CD4-positive, alpha-beta T cell (primary cell): ENCODE measurements around the gene RALGPS1. TPM values are rescaled to one million over a fixed set of nuclear protein-coding genes. Genes with fewer than 3 reads are reported as not detected.

Experiments
- ATAC-seq: fragments of 200-7000 bp; cut with Tn5 transposase; one replicate; pipeline ENCODE4 v1.10.0; 2022; ENCODE audit warnings: mild to moderate bottlenecking; ENCODE audit not compliant: poor library complexity
- CTCF ChIA-PET: fragments of 350-600 bp; sonication (Branson Sonifier 250); formaldehyde crosslinking; loops from one replicate; lab custom pipeline; 2021; ENCODE audit warnings: antibody characterized with exemption, inconsistent platforms; lab: Charles Lee
- POLR2A ChIA-PET: fragments of 350-600 bp; sonication (Branson Sonifier 250); formaldehyde crosslinking; loops from one replicate; lab custom pipeline; 2021; ENCODE audit warnings: antibody characterized with exemption, inconsistent platforms; lab: Charles Lee
- DNase-seq, 14 experiments: peaks; one replicate each; pipeline ENCODE4 v3.0.0-alpha.2; 2013 to 2020; ENCODE audit warnings: mixed read lengths in 2 of 14
- H3K27ac ChIP-seq, 2 donors: one replicate each; pipeline versions ENCODE4 v1.5.1 to v1.7.0; 2013; ENCODE audit warnings: low read length in 2 of 2, low read depth in 1 of 2, mild to moderate bottlenecking in 1 of 2
- H3K27me3 ChIP-seq, 2 experiments: 1 replicate in 1 of 2; 2 replicates in 1 of 2; pipeline versions ENCODE4 v1.6.1 to v1.7.0; 2013; ENCODE audit warnings: low read length in 2 of 2, control low read depth in 1 of 2, mild to moderate bottlenecking in 1 of 2, moderate library complexity in 1 of 2; ENCODE audit not compliant: insufficient read depth in 2 of 2, control insufficient read depth in 1 of 2
- H3K36me3 ChIP-seq: one replicate; pipeline ENCODE4 v1.6.1; 2013; ENCODE audit warnings: low read length, control low read depth; ENCODE audit not compliant: insufficient read depth
- H3K4me1 ChIP-seq: one replicate; pipeline ENCODE4 v1.6.1; 2013; ENCODE audit warnings: low read length, control low read depth; ENCODE audit not compliant: insufficient read depth
- H3K4me3 ChIP-seq: one replicate; pipeline ENCODE4 v1.5.1; 2013; ENCODE audit warnings: mild to moderate bottlenecking, low read length, moderate library complexity
- H3K9me3 ChIP-seq, 2 experiments: 1 replicate in 1 of 2; 2 replicates in 1 of 2; pipeline versions ENCODE4 v1.6.1 to v1.7.0; 2013; ENCODE audit warnings: low read length in 2 of 2, mild to moderate bottlenecking in 2 of 2, control low read depth in 1 of 2, moderate library complexity in 1 of 2; ENCODE audit not compliant: control insufficient read depth in 1 of 2, insufficient read depth in 1 of 2
- H3K27ac Mint-ChIP-seq: one replicate; pipeline ENCODE4 v1.8.0; 2020; ENCODE audit warnings: mixed read lengths
- H3K27me3 Mint-ChIP-seq: one replicate; pipeline ENCODE4 v1.8.0; 2021; ENCODE audit warnings: mixed read lengths
- H3K36me3 Mint-ChIP-seq: one replicate; pipeline ENCODE4 v1.8.0; 2021; ENCODE audit warnings: low read depth, mixed read lengths
- H3K4me1 Mint-ChIP-seq: one replicate; pipeline ENCODE4 v1.8.0; 2021; ENCODE audit warnings: low read depth, mixed read lengths
- H3K4me3 Mint-ChIP-seq: one replicate; pipeline ENCODE4 v1.8.0; 2020; ENCODE audit warnings: mild to moderate bottlenecking, mixed read lengths
- H3K9me3 Mint-ChIP-seq: one replicate; pipeline ENCODE4 v1.8.0; 2020; ENCODE audit warnings: mixed read lengths
- intact Hi-C, 2 experiments: fragments of 100-400 bp; cut with DNase I in 1 of 2; cut with micrococcal nuclease in 1 of 2; formaldehyde crosslinking; loops; one replicate each; pipeline versions ENCODE4 v1.15.1 to v1.9.0; 2023 to 2025; cut with DNase I, micrococcal nuclease
- total RNA-seq, 174 experiments: library from RNA in 2 of 174; stranded (reverse) in 2 of 174; gene quantifications; one replicate each; pipeline ENCODE4 v1.2.3 and lab custom pipeline; 2021 to 2026
- TF ChIP-seq, protein P1 (sequence below): fragments of 200-600 bp; IDR thresholded peaks from one replicate; pipeline ENCODE4 v1.8.0; 2022; ENCODE audit warnings: antibody characterized with exemption, mild to moderate bottlenecking

Gene RALGPS1
- total RNA-seq, 2 experiments from 2014 or later, result 5.8 to 6.3 TPM

GRCh38 chr9:126991183-126991582 lies 76.6 kb downstream of the RALGPS1 start:
- peaks cover 34 to 37% of the 10 kb centered on the region in 2 experiments for H3K27me3 ChIP-seq
- TF ChIP-seq, protein P1, sequence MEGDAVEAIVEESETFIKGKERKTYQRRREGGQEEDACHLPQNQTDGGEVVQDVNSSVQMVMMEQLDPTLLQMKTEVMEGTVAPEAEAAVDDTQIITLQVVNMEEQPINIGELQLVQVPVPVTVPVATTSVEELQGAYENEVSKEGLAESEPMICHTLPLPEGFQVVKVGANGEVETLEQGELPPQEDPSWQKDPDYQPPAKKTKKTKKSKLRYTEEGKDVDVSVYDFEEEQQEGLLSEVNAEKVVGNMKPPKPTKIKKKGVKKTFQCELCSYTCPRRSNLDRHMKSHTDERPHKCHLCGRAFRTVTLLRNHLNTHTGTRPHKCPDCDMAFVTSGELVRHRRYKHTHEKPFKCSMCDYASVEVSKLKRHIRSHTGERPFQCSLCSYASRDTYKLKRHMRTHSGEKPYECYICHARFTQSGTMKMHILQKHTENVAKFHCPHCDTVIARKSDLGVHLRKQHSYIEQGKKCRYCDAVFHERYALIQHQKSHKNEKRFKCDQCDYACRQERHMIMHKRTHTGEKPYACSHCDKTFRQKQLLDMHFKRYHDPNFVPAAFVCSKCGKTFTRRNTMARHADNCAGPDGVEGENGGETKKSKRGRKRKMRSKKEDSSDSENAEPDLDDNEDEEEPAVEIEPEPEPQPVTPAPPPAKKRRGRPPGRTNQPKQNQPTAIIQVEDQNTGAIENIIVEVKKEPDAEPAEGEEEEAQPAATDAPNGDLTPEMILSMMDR, result no peak
- Mint-ChIP-seq H3K27ac (no peak overlapping the region), H3K4me1 (peaks cover 38% of the 10 kb centered on the region), H3K27me3 (peaks cover 74% of the 10 kb centered on the region), H3K36me3 (peaks cover 11% of the 10 kb centered on the region), H3K9me3 (peaks cover 6% of the 10 kb centered on the region), H3K4me3 (no peak overlapping the region)
- H3K27ac ChIP-seq, result no peak overlapping the region
- H3K9me3 ChIP-seq, result peaks cover 0 to 6% of the 10 kb centered on the region in 2 experiments
- no peak for DNase-seq
- intact Hi-C loops, result no loop called here
- no peak for ATAC-seq
- ChIA-PET CTCF (no interaction called here), POLR2A (no interaction called here)
- H3K4me3 ChIP-seq, result no peak overlapping the region
- peaks cover 33% of the 10 kb centered on the region for H3K4me1 ChIP-seq
- H3K36me3 ChIP-seq, result no peaks in the 10 kb centered on the region

- H3K9me3 ChIP-seq, result peaks cover 0 to 6% of the 10 kb centered on the region in 2 experiments
- peaks cover 34 to 37% of the 10 kb centered on the region in 2 experiments for H3K27me3 ChIP-seq
- no peak overlapping the region for H3K27ac ChIP-seq
- H3K4me3 ChIP-seq, result no peak overlapping the region
- DNase-seq (no peak), ATAC-seq (no peak)
- POLR2A ChIA-PET, result no interaction called here
- H3K4me1 ChIP-seq, result peaks cover 21% of the 10 kb centered on the region
- no peaks in the 10 kb centered on the region for H3K36me3 ChIP-seq
- Mint-ChIP-seq H3K4me1 (peaks cover 26% of the 10 kb centered on the region), H3K36me3 (peaks cover 11% of the 10 kb centered on the region), H3K27ac (no peak overlapping the region), H3K27me3 (peaks cover 69% of the 10 kb centered on the region), H3K9me3 (peaks cover 6% of the 10 kb centered on the region), H3K4me3 (no peak overlapping the region)
- intact Hi-C loops, result no loop called here
- CTCF ChIA-PET, result no interaction called here
- TF ChIP-seq, protein P1, result no peak
Measured at GRCh38 chr9:126992427-126992826, 77.8 kb downstream of the RALGPS1 start.

GRCh38 chr9:126999315-127000068 lies 84.9 kb downstream of the RALGPS1 start:
- Histone ChIP-seq H3K27me3 (no peaks in the 10 kb centered on the region), H3K36me3 (no peaks in the 10 kb centered on the region), H3K9me3 (no peaks in the 10 kb centered on the region), H3K27ac (no peak overlapping the region), H3K4me3 (no peak overlapping the region), H3K4me1 (no peaks in the 10 kb centered on the region)
- ATAC-seq (no peak), DNase-seq (no peak)
- peaks cover 17% of the 10 kb centered on the region for H3K27me3 Mint-ChIP-seq
- no peaks in the 10 kb centered on the region for H3K36me3 Mint-ChIP-seq
- H3K4me1 Mint-ChIP-seq, result peaks cover 1% of the 10 kb centered on the region
- CTCF ChIA-PET, result interaction anchor here (0.7 to 0.9 kb wide), 2 partner anchors 13 to 190 kb away, joined by 3 read pairs; no protein-coding TSS in a partner anchor
- intact Hi-C loops, result no loop called here
- no peak overlapping the region for H3K4me3 Mint-ChIP-seq
- POLR2A ChIA-PET, result interaction anchor here (0.6 kb wide), 1 partner anchor 724 kb away, joined by 4 read pairs; no protein-coding TSS in a partner anchor
- peaks cover 4% of the 10 kb centered on the region for H3K9me3 Mint-ChIP-seq
- TF ChIP-seq, protein P1, result no peak
- no peak overlapping the region for H3K27ac Mint-ChIP-seq
